T-helper 2 cell treated with Interferon-gamma antibody and Interleukin-4, amounts not matched to agents 100 ng/mL and 5 ng/mL, for 36 hours (primary cell): ENCODE data around the gene SLC5A11. TPM values are rescaled to one million over a fixed set of nuclear protein-coding genes. Genes with fewer than 3 reads are reported as not detected.
"Not testable (repeated sequence)": the region's sequence is repeated elsewhere in the genome, so short reads cannot be mapped to it uniquely, and the experiment has no call there.

Experiments
- intact Hi-C: fragments of 100-400 bp; cut with micrococcal nuclease; formaldehyde crosslinking; loops from one replicate; pipeline ENCODE4 v1.15.1; 2023
- total RNA-seq: library from RNA; stranded (reverse); gene quantifications from 2 replicates; pipeline ENCODE4 v1.2.3, GENCODE V29; 2022

Gene SLC5A11
- total RNA-seq, 1 donor from 2014 or later, result 0.41 TPM

DNA sequence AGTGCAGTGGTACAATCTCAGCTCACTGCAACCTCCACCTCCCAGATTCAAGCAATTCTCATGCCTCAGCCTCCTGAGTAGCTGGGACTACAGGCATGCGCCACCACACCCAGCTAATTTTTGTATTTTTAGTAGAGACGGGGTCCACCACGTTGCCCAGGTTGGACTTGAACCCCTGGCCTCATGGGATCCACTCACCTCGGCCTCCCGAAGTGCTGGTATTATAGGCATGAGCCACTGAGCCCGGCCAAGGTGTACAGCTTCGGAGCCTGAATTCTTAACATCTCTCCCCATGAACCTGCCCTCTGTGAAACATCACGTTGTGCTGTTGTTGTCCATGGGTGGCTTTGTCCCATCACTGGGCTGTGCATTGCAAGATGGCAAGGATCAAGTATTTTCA is 11.1 kb downstream of the SLC5A11 start:
- intact Hi-C loops, result not testable (repeated sequence)

DNA sequence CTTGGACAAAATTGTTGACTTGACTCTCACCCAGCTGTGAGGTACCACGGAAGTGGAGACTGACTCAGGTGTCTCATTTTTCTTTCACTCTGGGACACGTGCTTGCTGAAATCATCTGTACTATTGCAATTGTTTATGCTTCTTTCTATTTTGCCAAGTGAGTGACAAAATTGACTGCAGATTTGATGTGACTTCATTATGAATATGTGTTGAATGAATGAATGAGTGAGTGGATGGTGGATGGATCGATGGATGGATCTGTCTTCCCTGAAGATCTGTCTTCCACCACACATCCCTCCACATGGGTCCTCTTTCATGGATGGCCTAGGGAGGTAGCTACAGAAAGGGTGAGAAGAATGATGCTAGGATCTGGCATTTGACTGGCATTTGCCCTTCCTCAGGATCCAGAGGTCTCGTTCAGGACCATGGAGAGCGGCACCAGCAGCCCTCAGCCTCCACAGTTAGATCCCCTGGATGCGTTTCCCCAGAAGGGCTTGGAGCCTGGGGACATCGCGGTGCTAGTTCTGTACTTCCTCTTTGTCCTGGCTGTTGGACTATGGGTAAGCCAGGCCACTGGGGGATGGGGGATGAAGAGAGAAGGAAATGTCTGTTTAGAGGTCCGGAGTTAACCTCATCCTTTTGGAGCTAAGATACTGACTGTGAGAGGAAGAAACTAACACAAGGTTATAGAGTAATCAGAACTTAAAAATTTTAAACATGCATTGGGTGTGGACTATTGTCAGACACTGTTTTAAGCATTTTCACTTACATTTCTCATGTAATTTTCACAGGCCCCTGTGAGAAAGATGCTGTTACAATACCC is 12.7 kb downstream of the SLC5A11 start:
- intact Hi-C loops, result no loop called here

DNA sequence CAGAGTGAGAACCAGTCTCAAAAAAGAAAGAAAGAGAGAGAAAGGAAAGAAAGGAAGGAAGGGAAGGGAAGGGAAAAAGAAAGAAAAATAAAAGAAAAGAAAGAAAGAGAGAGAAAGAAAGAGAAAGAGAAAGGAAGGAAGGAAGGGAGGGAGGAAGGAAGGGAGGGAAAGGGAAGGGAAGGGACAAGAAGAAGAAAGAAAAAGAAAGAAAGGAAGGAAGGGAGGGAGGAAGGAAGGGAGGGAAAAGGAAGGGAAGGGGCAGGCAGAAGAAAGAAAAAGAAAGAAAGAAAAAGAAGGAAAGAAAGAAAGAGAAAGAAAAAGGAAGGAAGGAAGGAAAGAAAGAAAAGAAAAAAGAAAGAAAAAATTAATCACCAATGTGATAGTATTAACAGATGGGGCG is 15.7 kb downstream of the SLC5A11 start:
- intact Hi-C loops, result no loop called here

DNA sequence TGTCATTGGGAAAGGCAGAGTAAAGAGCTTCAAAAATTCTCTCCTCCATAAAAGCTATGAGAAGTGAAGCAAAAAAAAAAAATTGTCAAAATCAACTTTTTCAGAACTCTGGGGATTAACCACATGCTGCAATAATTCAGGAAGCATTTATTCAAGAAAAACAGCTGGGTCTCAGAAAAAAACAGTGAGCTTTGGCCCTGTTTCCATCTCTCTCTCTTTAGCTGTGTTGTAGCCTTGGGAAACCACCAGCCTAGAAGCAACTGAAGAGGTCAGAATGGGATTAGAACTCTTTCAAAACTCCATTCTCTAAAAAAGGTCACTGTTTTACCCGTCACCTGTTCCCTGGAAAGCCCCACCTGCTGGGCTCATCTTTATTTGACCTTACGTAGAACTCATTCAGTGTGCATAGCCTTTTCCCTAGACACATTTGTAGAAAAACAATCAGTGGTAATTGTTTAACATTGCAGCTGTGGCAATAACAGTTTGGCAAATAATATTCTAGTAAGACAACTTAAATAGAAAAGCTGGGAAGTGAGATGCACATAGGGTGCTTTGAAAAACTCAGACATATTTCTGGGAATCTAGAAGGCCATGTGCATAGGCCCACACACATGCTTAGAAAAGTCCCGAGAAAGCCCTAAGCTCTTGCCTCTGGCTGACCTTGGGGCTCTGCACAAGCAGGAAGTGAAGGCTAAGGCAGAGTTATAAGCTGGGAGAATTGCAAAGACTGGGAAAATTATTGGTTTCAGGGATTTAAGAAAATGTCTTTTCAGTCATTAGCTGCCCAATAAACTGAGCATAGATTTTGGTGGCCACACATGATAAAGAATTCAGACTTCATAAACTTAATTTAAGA is 18.0 kb downstream of the SLC5A11 start:
- intact Hi-C loops, result no loop called here

DNA sequence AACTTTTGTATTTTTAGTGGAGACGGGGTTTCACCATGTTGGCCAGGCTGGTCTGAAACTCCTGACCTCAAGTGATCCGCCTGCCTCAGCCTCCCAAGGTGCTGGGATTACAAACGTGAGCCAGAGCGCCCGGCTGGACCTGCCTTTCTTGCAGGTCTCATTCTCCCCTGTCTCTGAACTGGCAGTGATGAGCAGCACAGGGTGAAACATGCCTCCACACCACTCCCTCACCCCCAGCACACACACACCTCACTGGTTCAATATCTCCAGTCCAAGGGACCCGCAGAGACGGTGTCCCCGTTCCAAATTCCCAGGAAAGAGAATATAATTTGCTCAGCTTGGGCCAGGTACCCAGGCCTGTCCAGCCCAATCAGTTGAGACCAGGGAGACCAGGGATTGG is 23.3 kb downstream of the SLC5A11 start:
- intact Hi-C loops, result no loop called here

DNA sequence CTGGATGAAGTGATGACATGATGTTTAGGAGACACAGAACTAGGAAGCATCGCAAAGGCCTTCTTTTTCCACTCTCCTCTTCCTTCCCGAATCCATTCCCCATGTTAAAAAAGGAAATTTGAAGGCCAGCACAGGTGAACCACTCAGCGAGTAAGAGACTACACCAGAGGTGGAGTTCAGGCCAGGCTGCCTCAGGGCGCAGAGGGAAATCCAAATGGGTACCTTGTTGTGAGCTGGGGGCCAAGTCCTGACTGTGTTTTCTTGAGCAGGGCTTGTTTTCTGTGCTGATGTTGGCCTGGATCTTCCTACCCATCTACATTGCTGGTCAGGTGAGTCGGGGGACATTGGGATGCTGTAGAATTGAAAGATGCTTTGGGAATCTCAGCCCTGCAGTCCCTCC is 26.1 kb downstream of the SLC5A11 start:
- intact Hi-C loops, result no loop called here

DNA sequence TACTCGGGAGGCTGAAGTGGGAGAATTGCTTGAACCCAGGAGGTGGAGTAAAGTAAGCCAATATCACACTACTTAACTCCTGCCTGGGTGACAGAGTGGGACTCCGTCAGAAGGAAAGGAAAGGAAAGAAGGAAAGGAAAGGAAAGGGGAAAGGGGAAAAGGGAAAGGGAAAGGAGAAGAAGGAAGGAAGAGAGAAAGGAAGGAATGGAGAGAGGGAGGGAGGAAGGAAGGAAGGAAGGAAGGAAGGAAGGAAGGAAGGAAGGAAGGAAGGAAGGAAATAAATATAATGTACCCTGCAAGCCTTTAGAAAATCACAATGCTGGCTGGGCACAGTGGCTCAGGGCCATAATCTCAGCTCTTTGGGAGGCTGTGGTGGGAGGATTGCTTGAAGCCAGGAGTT is 27.3 kb downstream of the SLC5A11 start:
- intact Hi-C loops, result no loop called here

DNA sequence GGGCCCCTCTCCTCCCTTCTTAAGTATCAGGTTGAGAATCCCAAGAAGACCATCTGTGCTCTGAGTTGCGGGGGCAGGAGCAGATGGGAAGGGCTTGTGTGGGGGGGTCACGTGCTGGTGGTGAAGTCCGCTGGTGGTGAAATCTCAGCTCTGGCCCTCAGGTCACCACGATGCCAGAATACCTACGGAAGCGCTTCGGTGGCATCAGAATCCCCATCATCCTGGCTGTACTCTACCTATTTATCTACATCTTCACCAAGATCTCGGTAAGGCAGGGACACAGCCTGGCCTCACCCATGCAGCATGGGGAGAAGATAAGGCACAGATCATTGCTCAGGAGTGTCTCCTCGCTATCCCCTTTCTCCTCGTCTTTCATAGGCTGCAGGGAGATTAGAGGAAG is 29.7 kb downstream of the SLC5A11 start:
- intact Hi-C loops, result no loop called here

DNA sequence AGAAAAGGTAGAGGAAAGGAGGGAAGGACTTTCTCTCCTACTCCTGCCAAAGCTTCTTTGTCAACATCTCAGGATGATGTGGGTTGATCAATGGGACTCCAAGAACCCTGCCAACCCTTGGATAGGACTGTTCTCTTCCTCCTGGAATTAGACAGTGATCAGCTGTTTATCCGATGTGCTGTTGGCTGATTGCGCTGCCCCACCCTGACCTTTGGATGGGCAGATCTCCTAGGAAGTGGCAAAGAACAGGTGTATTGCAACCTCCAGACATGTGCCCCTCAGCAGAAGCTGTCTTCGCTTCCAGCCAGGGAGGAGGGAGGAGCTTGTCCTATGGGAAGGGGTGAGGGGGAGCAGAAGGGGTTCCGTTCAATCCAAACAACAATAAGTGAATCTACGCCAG is 30.5 kb downstream of the SLC5A11 start:
- intact Hi-C loops, result no loop called here

DNA sequence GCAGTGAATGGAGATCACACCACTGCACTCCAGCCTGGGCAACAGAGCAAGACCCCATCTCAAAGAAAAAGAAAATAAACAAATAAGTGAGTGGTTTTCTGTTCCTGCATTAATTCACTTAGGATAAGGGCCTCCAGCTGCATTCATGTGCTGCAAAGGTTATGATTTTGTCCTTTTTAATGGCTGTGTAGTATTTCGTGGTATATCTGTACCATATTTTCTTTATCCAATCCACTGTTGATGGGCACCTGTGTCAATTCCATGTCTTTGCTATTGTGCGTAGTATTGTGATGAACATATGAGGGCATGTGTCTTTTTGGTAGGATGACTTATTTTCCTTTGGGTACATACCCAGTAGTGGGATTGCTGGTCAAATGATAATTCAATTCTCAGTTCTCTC is 33.9 kb downstream of the SLC5A11 start:
- intact Hi-C loops, result no loop called here

DNA sequence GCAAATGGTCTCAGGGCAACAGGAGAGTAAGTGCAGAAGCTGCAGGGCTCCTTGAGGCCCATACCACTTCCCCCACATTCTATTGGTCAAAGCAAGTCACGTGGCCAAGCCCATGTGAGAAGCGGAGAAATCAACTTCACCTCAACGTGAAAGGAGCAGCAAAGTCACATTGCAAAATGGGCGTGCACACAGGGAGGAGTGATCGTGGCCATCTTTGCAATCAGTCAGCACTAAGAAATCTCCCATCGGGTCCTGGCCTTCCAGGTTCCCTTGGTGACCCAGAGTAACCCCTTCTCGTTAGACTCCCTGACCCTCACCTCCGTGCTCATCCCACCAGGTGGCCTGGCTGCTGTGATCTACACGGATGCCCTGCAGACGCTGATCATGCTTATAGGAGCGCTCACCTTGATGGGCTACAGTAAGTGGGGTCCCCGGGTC is 38.0 kb downstream of the SLC5A11 start:
- intact Hi-C loops, result no loop called here

DNA sequence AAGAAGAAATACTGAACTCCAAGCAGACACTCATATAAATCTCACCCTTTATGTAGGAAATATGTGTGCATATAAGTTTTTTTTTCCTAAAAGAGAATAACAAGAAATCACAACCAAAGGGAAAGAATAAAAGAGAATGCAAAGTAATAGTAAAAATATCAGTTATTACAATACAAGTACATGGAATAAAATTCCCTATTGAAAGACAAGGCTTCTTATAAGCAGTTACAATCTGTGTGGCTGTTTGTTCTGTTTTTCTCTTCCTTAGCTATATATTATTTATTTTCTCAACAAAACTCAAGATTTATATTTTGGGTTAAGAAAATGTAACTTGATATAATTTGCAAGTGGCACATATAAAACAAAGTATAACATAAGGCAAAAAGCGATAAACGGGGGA is 41.7 kb downstream of the SLC5A11 start:
- intact Hi-C loops, result no loop called here

DNA sequence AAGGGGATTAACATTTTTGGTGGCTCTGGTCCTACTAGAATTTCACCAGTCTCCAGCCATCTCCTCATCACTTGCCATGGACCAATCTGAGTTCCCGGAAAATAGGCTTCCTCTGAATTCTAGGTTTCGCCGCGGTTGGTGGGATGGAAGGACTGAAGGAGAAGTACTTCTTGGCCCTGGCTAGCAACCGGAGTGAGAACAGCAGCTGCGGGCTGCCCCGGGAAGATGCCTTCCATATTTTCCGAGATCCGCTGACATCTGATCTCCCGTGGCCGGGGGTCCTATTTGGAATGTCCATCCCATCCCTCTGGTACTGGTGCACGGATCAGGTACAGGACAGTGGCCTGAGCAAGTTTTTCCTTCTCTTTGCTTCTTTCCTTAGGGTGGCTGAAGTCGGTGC is 45.0 kb downstream of the SLC5A11 start:
- intact Hi-C loops, result no loop called here

DNA sequence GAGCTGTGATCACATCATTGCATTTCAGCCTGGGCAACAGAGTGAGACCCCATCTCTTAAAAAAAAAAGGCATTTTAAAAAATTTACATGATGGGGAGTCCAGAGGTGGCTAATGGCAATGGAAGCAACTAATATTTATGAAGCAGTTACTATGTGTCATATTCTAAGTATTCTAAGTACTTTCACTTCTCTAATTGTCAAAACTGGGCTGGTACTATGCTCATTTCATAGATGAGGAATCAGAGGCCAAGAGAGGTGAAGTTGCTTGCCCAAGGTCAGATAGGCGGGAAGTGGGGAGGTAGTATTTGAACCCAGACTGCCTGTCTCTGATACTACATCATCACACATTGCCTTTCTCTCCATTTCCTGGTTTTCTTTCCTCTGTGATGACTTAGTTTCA is 50.7 kb downstream of the SLC5A11 start:
- intact Hi-C loops, result no loop called here

DNA sequence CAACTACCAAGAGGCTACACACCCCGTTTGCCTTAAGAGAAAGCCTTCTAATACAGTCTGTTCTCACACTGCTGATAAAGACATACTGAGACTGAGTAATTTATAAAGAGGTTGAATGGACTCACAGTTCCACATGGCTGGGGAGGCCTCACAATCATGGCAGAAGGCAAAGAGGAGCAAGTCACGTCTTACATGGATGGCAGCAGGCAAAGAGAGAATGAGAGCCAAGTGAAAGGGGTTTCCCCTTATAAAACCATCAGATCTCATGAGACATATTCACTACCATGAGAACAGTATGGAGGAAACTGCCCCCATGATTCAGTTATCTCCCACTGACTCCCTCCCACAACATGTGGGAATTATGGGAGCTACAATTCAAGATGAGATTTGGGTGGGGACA is 51.8 kb downstream of the SLC5A11 start:
- intact Hi-C loops, result not testable (repeated sequence)

DNA sequence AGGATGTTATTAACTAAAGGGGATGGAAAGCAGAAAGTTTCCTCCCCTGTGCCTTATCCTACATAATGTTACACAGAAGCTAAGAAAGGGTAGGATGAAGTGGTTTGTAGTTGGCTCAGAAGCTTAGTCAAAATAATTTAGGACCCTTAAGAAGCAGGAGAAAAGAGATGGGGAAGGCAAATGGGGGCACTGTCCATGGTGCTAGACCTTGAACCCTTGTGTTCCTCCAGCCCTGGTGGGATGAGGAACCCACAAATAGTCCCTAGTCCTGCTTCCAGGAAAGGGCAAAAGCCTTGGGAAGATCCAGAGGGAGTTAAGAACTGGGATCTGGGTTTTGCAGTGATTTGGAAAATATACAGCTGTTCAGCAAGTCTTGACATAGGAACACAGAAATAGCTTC is 54.5 kb downstream of the SLC5A11 start:
- intact Hi-C loops, result no loop called here

DNA sequence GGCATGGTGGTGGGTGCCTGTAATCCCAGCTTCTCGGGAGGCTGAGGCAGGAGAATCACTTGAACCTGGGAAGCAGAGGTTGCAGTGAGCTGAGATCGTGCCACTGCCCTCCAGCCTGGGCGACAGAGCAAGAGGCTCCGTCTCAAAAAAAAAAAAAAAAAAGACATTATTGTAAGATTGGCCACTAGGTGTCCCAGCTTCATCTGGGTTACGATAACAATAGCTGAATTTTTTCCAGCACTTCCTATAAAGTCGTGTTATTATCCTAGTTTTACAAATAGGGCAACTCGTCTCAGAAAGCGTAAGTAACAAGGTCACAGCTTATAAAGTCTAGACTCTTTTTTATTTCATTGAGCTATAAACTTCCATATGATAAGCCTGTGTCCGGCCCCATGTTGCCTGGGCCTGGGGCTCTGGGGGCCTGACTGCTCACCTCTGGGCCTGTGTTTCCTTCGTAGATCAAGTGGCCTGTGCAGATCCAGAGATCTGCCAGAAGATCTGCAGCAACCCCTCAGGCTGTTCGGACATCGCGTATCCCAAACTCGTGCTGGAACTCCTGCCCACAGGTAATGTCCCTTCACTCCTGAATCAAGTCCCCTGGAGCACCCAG is 60.5 kb downstream of the SLC5A11 start:
- intact Hi-C loops, result no loop called here

DNA sequence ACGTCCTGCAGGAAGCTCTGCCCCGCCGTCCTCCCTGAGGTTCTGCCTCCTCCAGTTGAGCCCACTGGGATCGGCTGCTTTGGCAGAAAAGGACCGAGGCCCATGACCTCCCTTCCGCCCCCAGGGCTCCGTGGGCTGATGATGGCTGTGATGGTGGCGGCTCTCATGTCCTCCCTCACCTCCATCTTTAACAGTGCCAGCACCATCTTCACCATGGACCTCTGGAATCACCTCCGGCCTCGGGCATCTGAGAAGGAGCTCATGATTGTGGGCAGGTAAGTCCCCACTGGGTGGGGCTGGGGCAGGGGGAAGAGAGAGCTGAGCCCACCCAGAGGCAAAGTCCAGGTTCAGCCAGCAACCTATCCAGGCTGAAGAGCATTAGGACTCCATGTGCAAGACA is 61.1 kb downstream of the SLC5A11 start:
- intact Hi-C loops, result no loop called here

DNA sequence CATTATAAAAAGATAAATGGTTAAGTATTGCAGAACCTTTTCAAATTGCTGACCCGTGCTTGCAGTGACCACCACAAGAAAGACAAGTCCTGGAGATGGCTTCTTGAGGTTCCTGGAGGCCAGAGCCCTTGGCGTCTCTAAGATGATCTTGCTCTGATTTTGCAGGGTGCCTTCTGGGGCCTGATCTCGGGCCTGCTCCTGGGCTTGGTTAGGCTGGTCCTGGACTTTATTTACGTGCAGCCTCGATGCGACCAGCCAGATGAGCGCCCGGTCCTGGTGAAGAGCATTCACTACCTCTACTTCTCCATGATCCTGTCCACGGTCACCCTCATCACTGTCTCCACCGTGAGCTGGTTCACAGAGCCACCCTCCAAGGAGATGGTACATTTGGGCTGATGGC is 63.0 kb downstream of the SLC5A11 start:
- intact Hi-C loops, result no loop called here

DNA sequence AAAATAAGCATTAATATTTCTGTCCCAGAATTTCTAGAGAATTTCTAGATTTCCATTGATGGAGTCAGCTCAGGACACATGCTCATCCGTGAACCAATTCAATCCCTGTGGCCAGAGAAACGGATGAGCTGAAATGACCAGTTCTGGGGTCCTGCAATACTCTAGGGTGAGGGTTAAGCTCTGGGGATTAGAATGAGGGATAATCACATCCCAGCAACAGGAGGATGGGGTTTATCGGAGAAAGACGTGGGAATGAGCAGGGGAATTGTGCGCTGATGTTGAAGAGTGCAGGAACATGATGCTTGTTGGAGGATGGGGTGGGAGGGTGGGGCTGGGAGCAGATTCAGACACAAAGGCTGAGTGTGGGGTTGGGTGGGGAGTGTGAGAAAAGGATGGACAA is 64.1 kb downstream of the SLC5A11 start:
- intact Hi-C loops, result no loop called here

DNA sequence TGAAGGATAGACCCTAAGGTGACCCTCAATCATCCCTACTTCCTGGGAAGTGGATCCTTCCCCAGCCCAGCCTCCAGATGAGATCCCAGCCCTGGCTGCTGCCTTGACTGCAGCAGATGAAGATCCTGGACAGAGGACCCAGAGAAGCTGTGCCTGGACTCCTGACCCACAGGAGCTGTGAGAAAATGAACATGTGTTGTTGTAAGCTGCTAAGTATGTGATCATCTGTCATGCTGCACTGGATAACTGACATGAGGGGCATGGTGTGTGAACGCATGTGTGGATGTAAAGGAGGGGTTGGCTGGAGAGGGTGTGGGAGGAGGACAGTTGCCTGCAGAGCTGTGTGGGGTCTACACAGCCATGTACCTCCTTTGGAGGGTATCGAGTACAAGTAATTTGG is 69.3 kb downstream of the SLC5A11 start:
- intact Hi-C loops, result no loop called here

DNA sequence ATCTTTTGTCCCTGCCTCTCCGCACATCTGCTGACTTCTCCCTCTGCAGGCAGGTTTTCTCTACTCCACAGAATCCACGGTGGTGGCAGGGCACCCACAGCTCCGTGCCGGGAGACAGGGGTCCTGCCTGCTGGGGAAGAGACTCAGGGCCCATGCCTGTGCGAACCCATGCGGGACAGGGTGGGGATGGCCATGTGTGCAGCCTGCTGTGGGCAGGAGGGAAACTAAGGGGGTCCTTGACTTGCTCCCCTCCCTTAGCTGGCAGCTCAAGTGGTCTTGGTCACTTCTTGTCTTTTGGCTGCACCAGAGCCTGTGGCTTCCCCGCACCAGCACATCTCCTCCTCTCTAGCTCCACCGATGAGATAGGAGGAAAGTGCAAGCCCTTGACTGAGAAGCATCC is 69.8 kb downstream of the SLC5A11 start:
- intact Hi-C loops, result no loop called here
